ENCODE results near the gene CDKAL1.

DNA sequence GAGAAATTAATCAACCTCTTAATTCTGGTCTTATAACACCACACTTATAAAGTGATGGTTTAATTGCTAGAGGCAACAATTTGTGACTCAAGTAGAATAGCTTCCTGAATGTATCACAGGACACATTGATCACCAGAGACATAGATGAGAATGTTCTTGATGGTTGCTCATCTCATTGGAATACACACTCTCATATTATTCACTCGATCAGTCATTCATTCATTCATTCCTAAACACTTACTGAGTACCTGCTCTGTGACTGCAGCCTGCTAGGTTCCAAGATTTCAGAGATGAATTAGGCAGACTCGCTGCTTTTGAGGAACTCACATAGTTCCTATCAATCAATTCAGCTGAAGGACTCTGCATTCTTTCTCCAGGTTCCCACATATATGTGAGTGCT, 694.2 kb downstream of the CDKAL1 start:
- TF ChIP-seq, protein P1, sequence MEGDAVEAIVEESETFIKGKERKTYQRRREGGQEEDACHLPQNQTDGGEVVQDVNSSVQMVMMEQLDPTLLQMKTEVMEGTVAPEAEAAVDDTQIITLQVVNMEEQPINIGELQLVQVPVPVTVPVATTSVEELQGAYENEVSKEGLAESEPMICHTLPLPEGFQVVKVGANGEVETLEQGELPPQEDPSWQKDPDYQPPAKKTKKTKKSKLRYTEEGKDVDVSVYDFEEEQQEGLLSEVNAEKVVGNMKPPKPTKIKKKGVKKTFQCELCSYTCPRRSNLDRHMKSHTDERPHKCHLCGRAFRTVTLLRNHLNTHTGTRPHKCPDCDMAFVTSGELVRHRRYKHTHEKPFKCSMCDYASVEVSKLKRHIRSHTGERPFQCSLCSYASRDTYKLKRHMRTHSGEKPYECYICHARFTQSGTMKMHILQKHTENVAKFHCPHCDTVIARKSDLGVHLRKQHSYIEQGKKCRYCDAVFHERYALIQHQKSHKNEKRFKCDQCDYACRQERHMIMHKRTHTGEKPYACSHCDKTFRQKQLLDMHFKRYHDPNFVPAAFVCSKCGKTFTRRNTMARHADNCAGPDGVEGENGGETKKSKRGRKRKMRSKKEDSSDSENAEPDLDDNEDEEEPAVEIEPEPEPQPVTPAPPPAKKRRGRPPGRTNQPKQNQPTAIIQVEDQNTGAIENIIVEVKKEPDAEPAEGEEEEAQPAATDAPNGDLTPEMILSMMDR (IDR thresholded peaks at IDR 0.05), result no peak
- TF ChIP-seq POLR2AphosphoS5 (IDR thresholded peaks at IDR 0.05) (no peak), POLR2A (IDR thresholded peaks at IDR 0.05) (no peak)

All from prostate gland (tissue), 2 donors.